22Rv1 (cell line): Measurements from ENCODE around the gene LAMA1.
"Not testable (repeated sequence)": the region's sequence is repeated elsewhere in the genome, so short reads cannot be mapped to it uniquely, and the experiment has no call there.

ENCODE experiments used
- H3K27ac ChIP-seq: fragments of 450-650 bp; 2 replicates; pipeline ENCODE4 v1.5.1; 2017
- CTCF ChIP-seq: fragments of 450-650 bp; IDR thresholded peaks from 2 replicates; pipeline ENCODE4 v1.5.1; 2017; ENCODE audit warnings: mild to moderate bottlenecking
- ZFX ChIP-seq: fragments of 450-650 bp; IDR thresholded peaks from 2 replicates; pipeline ENCODE4 v1.6.1; 2017; ENCODE audit warnings: antibody characterized with exemption, borderline replicate concordance

The LAMA1 gene

GRCh38 chr18:7155887-7156286 is 38.3 kb upstream of the LAMA1 start:
- H3K27ac ChIP-seq: no peak overlapping the region
- TF ChIP-seq ZFX (no peak), CTCF (no peak)

- no peak overlapping the region for H3K27ac ChIP-seq
- TF ChIP-seq ZFX: no peak
- no peak for TF ChIP-seq CTCF
Observed at GRCh38 chr18:7155092-7155491, 37.5 kb upstream of the LAMA1 start.

GRCh38 chr18:7152440-7152839 is 34.8 kb upstream of the LAMA1 start:
- no peak for TF ChIP-seq CTCF
- TF ChIP-seq ZFX: no peak
- H3K27ac ChIP-seq: no peak overlapping the region

GRCh38 chr18:7147399-7147798 is 29.8 kb upstream of the LAMA1 start:
- no peak overlapping the region for H3K27ac ChIP-seq
- TF ChIP-seq ZFX (no peak), CTCF (no peak)

GRCh38 chr18:7146067-7146466 is 28.5 kb upstream of the LAMA1 start:
- no peak overlapping the region for H3K27ac ChIP-seq
- TF ChIP-seq CTCF: no peak
- no peak for TF ChIP-seq ZFX

GRCh38 chr18:7144921-7145320 is 27.3 kb upstream of the LAMA1 start:
- H3K27ac ChIP-seq: not testable (repeated sequence)

- no peak for TF ChIP-seq ZFX
- no peak for TF ChIP-seq CTCF
- H3K27ac ChIP-seq: no peak overlapping the region
Observed at GRCh38 chr18:7141287-7141686, 23.7 kb upstream of the LAMA1 start.

- TF ChIP-seq CTCF (no peak), ZFX (no peak)
- H3K27ac ChIP-seq: no peak overlapping the region
Observed at GRCh38 chr18:7139409-7139808, 21.8 kb upstream of the LAMA1 start.
